PC-9 (cell line): ENCODE results near the gene CWC15.

ENCODE experiments used
- CTCF ChIP-seq: fragments of 200-600 bp; sonication (generic); conservative IDR thresholded peaks from 2 replicates; pipeline ENCODE4 v1.6.1; 2017; ENCODE audit warnings: mixed run types, antibody characterized with exemption, mild to moderate bottlenecking, moderate library complexity
- EZH2 ChIP-seq: fragments of 200-600 bp; sonication (generic); IDR thresholded peaks from 2 replicates; pipeline ENCODE4 v1.8.0; 2017; ENCODE audit warnings: antibody characterized with exemption, low read depth

GRCh38 chr11:94987378-94987777, 14.0 kb upstream of the CWC15 start:
- TF ChIP-seq CTCF: no peak
- TF ChIP-seq EZH2: no peak
